SW480 (cell line): ENCODE measurements around the gene GUCA2B.

Source experiments
- DNase-seq: peaks from one replicate; pipeline ENCODE4 v3.0.0-alpha.2; 2016; ENCODE audit warnings: low spot score

GUCA2B gene

DNA sequence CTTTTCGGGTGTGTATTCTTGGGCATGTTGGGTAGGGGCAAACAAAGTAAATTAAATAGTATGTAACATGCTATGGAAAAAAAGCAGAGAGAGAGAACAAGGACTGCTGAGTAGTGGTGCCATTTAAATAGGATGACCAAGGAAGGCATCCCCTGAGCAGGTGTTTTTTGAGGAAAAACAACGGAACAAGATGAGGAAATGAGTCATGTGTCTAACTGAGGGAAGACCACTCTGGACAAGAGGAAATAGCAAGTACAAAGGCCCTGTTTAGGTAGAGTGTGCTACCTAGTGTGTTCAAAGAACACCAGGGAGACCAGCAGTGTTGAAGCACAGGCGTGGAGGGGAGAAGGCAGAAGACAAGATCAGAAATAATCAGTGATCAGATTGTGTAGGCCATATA lies 31.4 kb downstream of the GUCA2B start:
- no peak for DNase-seq

DNA sequence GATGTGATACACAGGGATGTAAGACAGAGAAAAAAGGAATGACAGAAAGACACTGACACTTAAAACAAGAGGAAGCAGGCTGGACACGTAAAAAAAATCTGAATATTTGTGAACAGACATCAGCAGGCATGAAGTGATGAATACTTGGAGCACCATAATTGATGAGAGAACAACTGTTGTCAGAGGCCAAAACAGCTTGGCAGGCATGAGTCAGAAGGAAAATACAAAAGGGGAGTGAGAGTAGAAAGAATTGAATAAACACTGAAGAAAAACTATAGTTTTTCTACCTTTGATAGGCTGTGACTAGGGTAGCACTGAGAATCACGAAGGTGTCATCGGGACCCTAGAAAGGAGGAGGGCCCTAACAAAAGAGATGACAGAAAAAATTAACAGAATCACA lies 32.9 kb downstream of the GUCA2B start:
- DNase-seq = no peak

DNA sequence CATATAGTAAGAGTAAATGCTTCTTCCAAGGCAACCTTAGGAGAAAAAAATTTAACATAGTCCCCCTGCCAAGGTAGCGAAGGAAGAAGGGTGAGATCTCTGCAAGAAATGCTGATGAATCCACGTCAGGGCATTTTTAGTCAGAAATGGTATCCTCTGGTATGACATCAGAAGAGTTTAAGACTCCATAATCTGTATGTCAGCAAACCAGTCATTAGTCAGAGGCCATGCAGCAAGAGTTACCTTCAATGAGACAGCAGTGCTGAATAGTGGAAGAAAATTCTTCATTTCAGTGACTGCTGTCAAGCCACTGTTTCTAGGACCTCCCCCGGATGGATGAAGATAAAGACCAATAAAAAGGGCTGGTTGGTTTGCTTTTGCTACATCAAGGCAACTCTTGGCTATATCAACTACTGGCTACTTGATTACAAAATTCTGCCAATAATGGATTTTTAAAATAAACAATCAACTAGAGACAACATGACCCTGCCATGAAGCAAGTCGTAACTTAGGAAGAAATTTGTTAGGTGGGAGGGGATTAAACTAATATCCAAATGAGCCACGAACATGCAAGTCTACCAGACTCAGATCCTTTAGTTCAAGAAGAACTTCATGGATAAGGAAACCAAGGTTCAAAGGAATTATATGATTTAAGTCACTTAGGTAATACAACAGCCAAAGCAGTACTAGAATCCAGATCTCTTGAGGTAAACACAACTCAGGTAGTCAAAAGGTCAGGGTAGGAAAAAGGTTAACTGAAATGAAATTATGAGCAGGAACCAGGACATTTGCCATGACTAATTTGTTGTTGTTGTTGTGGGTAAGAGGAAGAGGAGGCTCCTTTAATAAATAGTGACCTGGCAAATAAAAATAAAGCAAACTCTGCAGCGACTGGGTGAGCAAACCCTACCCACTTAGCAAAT lies 37.0 kb downstream of the GUCA2B start:
- no peak for DNase-seq

DNA sequence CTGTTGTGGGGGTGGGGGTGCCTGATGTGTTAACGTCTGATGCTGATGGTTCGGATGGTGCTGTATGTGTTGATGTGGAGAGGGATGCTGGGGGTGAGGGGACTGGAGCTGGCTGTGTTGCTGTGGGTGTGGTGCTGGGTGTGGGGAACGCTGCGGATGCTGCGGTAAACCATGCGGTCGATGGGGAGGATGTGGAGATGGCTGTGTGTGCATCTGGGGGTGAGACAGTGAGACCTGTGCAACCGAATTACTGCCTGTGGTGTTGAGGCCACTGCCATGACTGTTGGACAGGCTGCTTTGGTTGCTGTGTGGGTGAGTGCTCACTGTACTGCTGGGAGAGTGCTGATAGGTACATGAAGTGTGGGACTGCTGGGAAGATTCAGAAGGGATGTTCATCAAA lies 38.1 kb downstream of the GUCA2B start:
- DNase-seq = no peak

DNA sequence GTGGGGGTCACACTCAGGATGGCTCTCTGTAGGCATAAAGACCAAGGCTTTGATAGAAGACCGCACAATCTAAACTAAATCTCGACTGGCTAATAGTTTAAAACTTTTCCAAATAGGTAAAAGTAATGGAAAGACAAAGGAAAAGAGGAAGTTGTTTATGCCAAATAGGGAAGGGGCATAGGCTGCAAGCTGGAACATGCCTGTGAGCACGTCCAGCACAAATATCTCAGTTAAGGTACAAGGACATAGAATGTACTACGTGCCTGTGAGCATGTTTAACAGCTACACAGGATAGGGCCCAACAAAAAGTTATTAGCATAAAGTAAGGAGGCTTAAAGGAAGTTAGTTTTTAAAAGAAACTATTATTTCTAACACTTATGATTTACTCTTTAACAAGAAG lies 38.9 kb downstream of the GUCA2B start:
- no peak for DNase-seq

DNA sequence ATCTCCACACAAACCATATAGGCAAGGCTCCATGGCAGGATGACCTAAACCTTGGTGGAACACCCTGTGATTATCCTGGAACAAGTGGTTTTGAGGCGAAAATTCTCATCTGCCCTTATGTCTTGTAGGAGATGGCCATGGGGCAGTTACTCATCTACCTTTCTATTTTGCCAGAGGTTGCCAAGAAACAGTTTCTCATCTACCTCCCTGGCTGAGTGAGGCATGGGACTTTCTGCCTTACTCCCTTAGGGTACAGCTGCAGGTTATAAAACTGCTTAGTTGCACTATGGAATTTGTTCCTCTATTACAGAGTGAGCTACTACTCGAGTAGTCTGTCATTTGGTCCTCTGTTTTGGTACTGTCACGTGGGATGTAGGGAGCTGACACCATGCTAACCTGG lies 42.6 kb downstream of the GUCA2B start:
- DNase-seq = no peak

DNA sequence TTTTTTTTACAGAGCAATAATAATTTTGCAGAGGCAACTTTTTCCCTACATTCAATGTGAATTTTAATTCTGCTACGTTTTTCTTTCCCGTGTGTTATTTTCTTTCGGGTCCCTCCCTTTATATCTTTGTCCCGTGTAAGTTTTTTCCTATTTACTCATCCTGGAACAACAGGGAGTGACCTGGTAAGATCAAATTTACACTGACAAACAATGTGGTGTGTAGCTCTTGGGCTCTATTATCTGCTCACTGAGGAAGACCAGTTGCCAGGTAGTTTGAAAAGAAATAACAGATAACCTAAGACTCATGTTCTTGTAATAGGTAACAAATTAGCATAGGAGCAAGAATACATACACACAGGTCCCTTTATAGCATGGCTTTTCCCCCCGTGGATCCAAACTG lies 45.0 kb downstream of the GUCA2B start:
- DNase-seq = no peak

DNA sequence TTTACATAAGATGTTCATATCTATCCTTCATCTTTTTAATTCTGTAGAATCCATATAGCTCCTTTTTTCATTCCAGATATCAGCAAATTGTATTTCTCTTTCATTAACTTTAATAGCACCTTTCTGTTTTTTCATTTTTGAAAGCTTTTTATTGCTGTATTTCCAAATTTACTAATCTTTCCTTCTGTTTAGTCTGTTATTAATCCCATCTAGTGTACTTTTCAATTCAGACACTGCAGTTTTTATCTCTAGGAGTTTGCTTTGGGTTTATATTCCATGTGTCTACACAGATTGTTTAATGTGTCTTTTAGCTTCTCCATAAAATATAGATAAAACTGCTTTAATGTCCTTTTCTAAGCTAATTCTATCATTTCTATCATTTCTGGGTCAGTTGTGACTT lies 48.8 kb downstream of the GUCA2B start:
- DNase-seq = no peak
